A549 (cell line): ENCODE results near the gene PRSS27.

Source experiments
- ESRRA ChIP-seq: fragments of 150-350 bp; IDR thresholded peaks from 2 replicates; pipeline ENCODE4 v1.6.1; 2014; ENCODE audit warnings: mild to moderate bottlenecking, low read length, borderline replicate concordance
- POLR2A ChIP-seq: IDR thresholded peaks from 2 replicates; pipeline ENCODE4 v1.6.1; 2012; ENCODE audit warnings: mild to moderate bottlenecking, low read length
- TF ChIP-seq, protein P1 (sequence below): fragments of >200 bp; sonication (Bioruptor Twin); formaldehyde crosslinking; IDR thresholded peaks from 3 replicates; pipeline ENCODE4 v1.5.1; 2016
- TF ChIP-seq, protein P2 (sequence below): fragments of 450-650 bp; IDR thresholded peaks from 2 replicates; pipeline ENCODE4 v1.6.1; 2014; ENCODE audit warnings: antibody characterized with exemption

DNA sequence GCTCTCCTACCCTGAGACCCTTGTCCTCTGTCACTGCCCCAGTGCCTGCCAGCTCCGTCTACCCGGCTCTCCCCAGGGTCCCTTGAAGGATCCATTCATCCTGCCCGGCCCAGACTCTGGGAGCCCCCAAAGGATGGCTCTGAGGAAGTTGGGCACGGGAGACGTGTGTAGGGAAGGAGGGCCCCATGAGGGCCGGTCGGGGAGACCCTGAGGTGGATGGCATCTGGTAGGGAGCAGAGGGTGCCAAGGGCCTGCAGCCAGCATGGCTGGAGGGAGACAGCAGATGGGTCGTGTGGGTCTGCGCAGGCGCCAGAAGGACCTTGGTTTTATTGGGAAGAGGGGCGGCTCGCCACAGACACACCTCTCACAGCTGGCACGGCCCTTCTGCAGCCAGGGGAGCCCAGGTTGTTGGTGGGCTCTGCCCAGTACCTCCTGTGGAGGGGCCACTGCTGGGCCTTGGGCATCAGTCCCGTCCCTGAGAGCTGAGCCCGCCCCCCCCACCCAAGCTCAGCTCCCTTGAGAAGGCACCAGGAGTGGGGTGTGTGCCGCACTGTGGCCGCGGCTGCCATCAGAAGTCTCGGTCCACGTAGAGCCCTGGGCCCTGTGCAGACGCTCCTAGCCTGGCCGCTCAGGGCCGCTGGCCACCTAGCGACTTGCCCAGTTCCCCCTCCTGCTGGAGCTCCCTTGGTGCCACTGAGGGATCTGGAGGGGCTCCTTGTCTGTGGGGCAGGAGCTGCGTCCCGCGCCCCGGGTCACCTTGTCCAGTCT is 21.7 kb downstream of the PRSS27 start:
- TF ChIP-seq POLR2A: no peak
- TF ChIP-seq, protein P1, sequence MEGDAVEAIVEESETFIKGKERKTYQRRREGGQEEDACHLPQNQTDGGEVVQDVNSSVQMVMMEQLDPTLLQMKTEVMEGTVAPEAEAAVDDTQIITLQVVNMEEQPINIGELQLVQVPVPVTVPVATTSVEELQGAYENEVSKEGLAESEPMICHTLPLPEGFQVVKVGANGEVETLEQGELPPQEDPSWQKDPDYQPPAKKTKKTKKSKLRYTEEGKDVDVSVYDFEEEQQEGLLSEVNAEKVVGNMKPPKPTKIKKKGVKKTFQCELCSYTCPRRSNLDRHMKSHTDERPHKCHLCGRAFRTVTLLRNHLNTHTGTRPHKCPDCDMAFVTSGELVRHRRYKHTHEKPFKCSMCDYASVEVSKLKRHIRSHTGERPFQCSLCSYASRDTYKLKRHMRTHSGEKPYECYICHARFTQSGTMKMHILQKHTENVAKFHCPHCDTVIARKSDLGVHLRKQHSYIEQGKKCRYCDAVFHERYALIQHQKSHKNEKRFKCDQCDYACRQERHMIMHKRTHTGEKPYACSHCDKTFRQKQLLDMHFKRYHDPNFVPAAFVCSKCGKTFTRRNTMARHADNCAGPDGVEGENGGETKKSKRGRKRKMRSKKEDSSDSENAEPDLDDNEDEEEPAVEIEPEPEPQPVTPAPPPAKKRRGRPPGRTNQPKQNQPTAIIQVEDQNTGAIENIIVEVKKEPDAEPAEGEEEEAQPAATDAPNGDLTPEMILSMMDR: no peak
- TF ChIP-seq ESRRA: no peak
- TF ChIP-seq, protein P2, sequence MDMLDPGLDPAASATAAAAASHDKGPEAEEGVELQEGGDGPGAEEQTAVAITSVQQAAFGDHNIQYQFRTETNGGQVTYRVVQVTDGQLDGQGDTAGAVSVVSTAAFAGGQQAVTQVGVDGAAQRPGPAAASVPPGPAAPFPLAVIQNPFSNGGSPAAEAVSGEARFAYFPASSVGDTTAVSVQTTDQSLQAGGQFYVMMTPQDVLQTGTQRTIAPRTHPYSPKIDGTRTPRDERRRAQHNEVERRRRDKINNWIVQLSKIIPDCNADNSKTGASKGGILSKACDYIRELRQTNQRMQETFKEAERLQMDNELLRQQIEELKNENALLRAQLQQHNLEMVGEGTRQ: no peak
